HG02610 (cell line): ENCODE measurements around the gene FRMD3.
"Not testable (repeated sequence)": the region's sequence is repeated elsewhere in the genome, so short reads cannot be mapped to it uniquely, and the experiment has no call there.

Source experiments
- ATAC-seq: cut with Tn5 transposase; IDR thresholded peaks from one replicate; pipeline ENCODE4 v1.9.1; 2021; ENCODE audit warnings: mild to moderate bottlenecking, moderate library complexity; ENCODE audit not compliant: unreplicated experiment

FRMD3 gene

GRCh38 chr9:83526211-83526610 is 12.0 kb downstream of the FRMD3 start:
- ATAC-seq = no peak

DNA sequence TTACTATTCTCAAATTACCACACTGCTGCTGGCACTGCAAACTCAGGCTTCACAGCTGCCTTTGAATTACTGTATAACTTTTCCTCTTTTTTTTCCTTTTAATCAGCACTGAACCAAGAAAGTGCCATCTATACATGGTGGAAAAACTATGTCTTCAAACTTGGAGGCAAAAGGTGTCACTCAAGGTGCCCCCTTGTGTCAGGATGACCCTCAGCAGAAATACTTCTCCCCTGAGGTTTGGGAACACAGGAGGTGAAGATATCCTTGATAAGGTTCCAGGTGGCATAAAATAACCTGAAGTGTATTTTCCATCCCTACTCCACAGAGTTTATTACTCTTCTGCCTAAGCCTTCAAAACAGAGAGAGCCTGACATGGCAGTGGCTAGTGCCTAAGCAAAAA is 14.5 kb downstream of the FRMD3 start:
- ATAC-seq = no peak

GRCh38 chr9:83521411-83521810 is 16.8 kb downstream of the FRMD3 start:
- ATAC-seq = no peak

- no peak for ATAC-seq
Observed at GRCh38 chr9:83521011-83521410, 17.2 kb downstream of the FRMD3 start.

GRCh38 chr9:83520292-83520691 is 17.9 kb downstream of the FRMD3 start:
- no peak for ATAC-seq

GRCh38 chr9:83517980-83518379 is 20.2 kb downstream of the FRMD3 start:
- ATAC-seq = not testable (repeated sequence)

DNA sequence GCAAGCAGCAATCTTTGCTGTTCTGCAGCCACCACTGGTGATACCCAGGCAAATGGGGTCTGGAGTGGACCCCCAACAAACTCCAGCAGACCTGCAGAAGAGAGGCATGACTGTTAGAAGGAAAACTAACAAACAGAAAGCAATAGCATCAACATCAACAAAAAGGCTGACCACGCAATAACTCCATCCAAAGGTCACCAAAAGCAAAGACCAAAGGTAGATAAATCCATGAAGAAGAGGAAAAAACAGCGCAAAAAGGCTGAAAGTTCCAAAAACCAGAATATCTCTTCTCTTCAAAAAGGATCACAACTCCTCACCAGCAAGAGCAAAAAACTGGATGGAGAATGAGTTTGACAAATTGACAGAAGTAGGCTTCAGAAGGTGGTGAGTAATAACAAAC is 23.4 kb downstream of the FRMD3 start:
- no peak for ATAC-seq

- no peak for ATAC-seq
Observed at GRCh38 chr9:83512621-83513020, 25.6 kb downstream of the FRMD3 start.

GRCh38 chr9:83511051-83511450 is 27.1 kb downstream of the FRMD3 start:
- ATAC-seq = peak; percentile 99

- ATAC-seq = no peak
Observed at GRCh38 chr9:83509402-83509801, 28.8 kb downstream of the FRMD3 start.

DNA sequence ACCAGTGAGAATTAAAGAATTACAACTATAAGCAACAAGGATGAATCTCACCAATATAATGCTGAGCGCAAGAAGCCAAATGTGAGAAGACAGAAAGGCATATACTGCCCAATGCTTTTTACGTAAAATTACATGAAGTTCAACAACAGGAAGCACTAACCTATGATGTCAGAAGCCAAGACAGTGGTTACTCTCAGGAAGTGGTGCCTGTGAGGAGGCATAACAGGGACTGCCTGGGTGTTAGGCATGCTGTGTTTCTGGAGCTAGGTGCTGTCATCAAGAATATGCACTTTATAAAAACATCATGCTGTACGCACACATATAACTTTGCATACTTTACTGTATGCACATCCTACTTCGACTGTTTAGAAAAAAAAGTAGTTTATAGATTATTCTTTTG is 30.1 kb downstream of the FRMD3 start:
- no peak for ATAC-seq

GRCh38 chr9:83505282-83505681 is 32.9 kb downstream of the FRMD3 start:
- ATAC-seq = no peak

- no peak for ATAC-seq
Observed at GRCh38 chr9:83503866-83504265, 34.3 kb downstream of the FRMD3 start.

- no peak for ATAC-seq
Observed at GRCh38 chr9:83501565-83501964, 36.6 kb downstream of the FRMD3 start.

GRCh38 chr9:83497441-83497840 is 40.8 kb downstream of the FRMD3 start:
- no peak for ATAC-seq

DNA sequence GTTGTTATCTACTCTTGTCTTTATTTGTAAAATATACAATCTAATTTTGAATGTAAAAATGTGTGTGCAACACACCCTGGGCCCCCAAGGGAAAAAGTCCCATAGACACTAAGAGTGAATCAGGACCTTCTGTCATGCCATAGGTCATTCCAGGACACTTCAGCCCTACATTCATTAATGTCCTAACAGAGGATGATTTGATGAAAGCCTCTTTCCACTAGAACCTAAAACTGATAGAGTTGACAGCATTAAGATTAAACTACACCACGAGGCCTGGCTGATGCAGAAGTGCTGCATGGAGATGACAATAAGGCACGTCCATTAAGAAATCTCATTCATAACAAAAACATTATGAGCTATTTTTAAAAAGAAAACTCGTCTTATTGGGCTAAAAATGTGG is 46.2 kb downstream of the FRMD3 start:
- ATAC-seq = no peak

- ATAC-seq = no peak
Observed at GRCh38 chr9:83491413-83491812, 46.8 kb downstream of the FRMD3 start.

GRCh38 chr9:83489961-83490360 is 48.2 kb downstream of the FRMD3 start:
- no peak for ATAC-seq

DNA sequence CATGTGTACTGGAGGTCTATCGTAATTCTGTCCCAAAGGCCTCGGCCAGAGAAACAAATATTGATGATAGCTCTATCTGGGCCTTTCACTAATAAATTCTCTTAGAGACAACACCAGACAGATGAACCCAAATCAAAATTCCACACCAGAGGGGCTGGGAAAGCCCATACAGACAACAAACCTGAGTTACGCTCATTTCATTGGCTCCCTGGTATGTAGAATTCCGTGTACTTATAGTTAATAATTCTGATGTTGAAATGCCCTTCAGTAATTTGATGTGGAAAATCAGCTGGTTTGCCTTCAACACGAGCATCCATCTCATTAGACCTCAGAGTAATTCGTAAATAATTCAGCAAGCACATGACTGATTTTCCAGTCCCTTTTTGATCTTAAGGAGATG is 53.2 kb downstream of the FRMD3 start:
- ATAC-seq = no peak

DNA sequence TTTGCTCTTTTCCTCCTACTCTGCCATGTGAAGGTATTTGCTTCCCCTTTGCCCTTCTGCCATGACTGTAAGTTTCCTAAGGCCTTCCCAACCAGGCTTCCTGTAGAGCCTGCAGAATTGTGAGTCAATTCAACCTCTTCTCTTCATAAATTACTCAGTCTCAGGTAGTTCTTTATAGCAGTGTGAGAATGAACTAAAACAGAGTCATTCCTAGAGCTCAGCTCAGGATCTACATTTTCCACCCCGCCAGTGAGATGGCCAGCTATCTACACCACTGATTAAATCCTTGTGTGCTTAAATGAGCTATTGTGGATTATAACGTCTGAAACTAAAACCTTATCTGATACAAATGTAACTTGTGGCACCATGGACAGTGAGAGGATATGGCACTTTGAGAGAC is 55.0 kb downstream of the FRMD3 start:
- ATAC-seq = no peak

DNA sequence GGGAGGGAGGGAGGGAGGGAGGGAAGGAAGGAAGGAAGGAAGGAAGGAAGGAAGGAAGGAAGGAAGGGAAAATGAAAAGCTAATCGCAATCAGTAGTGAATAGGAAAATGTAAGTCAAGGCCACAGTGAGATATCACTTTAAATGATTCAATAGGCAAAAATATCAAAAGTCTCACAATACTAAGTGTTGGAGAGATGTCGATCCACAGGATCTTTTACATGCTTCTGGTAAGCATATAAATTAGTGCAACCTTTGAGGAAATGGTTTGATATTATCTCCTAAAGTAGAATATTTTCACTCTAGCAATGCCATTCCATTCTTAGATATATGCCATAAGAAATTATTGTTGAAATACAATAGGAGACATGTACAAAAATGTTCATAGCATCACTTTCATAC is 58.4 kb downstream of the FRMD3 start:
- no peak for ATAC-seq

DNA sequence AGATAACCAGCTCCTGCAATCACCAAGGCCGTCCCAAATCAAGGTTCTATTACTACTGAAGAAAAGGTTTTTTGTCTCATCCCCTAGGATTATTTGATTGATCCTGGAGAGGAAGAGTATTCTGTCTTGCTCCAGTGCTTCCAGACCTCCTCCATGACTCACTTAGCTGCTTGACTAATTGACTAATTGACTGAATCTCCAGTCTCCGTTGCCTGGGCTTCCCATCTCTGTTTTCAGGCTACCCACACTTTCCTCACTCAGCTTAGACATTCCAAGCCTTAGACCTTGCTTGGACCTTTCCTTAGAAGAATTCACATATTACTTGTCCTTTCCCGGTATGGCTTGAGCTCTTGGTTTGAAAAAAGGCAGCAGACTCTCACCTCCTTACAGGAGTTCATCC is 60.6 kb downstream of the FRMD3 start:
- no peak for ATAC-seq

GRCh38 chr9:83477120-83477519 is 61.1 kb downstream of the FRMD3 start:
- no peak for ATAC-seq

- ATAC-seq = no peak
Observed at GRCh38 chr9:83476513-83476912, 61.7 kb downstream of the FRMD3 start.
